ENCODE measurements around the gene LHCGR. TPM values are rescaled to one million over a fixed set of nuclear protein-coding genes. Genes with fewer than 3 reads are reported as not detected.
"Not testable (repeated sequence)": the region's sequence is repeated elsewhere in the genome, so short reads cannot be mapped to it uniquely, and the experiment has no call there.

LHCGR gene
- total RNA-seq, 3 donors from 2014 or later (not counting 1 experiment from before 2014, with no cell fraction given): not detected

DNA sequence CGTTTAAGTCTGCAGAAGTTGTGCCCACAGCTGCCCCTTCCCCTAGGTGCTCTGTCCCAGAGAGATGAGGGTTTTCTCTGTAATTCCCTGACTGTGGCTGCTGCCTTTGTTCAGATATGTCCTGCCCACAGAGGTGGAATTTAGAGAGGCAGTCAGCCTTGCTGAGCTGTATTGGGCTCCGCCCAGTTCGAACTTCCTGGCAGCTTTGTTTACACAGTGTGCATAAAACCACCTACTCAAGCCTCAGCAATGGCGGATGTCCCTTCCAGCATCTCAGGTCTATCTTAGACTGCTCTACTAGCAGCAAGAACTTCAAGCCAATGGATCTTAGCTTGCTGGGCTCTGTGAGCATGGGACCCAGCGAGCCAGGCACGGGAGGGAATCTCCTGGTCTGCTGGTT lies 48.1 kb downstream of the LHCGR start:
- DNase-seq (no peak), ATAC-seq (no peak)
- H3K4me3 ChIP-seq (ENCODE audit: low read length): no peak overlapping the region
- intact Hi-C loops (cut with micrococcal nuclease): no loop called here
- H3K4me3 Mint-ChIP-seq: no peak overlapping the region
- no peak for TF ChIP-seq CTCF (IDR thresholded peaks at IDR 0.05)
- H3K27ac ChIP-seq (ENCODE audit: low read length): no peak overlapping the region
- H3K4me1 Mint-ChIP-seq: no peaks in the 10 kb centered on the region
- no peak overlapping the region for H3K27ac Mint-ChIP-seq
- H3K36me3 Mint-ChIP-seq: no peaks in the 10 kb centered on the region
- H3K27me3 ChIP-seq (ENCODE audit: control insufficient read depth, insufficient read depth, low read length): no peaks in the 10 kb centered on the region
- H3K9me3 ChIP-seq (ENCODE audit: control insufficient read depth, insufficient read depth, low read length): no peaks in the 10 kb centered on the region
- H3K27me3 Mint-ChIP-seq (ENCODE audit: low read depth in 2 of 2): peaks cover 0 to 9% of the 10 kb centered on the region in 2 donors
- H3K36me3 ChIP-seq (ENCODE audit: control insufficient read depth, insufficient read depth, low read length): no peaks in the 10 kb centered on the region
- peaks cover 2 to 7% of the 10 kb centered on the region in 2 donors for H3K9me3 Mint-ChIP-seq
- 86% methylated on average over 6 of the region's 6 CpGs for WGBS (ENCODE audit: insufficient coverage)
- no peaks in the 10 kb centered on the region for H3K4me1 ChIP-seq (ENCODE audit: control insufficient read depth, insufficient read depth, low read length)

- H3K9me3 Mint-ChIP-seq; H3K4me1 ChIP-seq (ENCODE audit: control insufficient read depth, insufficient read depth, low read length); H3K4me3 ChIP-seq (ENCODE audit: low read length); H3K4me3 Mint-ChIP-seq; H3K27me3 ChIP-seq (ENCODE audit: control insufficient read depth, insufficient read depth, low read length); ATAC-seq; intact Hi-C loops (cut with micrococcal nuclease); H3K36me3 ChIP-seq (ENCODE audit: control insufficient read depth, insufficient read depth, low read length); H3K36me3 Mint-ChIP-seq; H3K9me3 ChIP-seq (ENCODE audit: control insufficient read depth, insufficient read depth, low read length); H3K27ac Mint-ChIP-seq; H3K27me3 Mint-ChIP-seq (ENCODE audit: low read depth in 2 of 2); H3K4me1 Mint-ChIP-seq; DNase-seq; H3K27ac ChIP-seq (ENCODE audit: low read length): not testable (repeated sequence)
- whole genome bisulfite sequencing (ENCODE audit: insufficient coverage): 96% methylated on average over 5 of the region's 6 CpGs
These were observed 51.9 kb downstream of the LHCGR start for GRCh38 chr2:48703621-48704020.

GRCh38 chr2:48699348-48699930 lies 56.1 kb downstream of the LHCGR start:
- intact Hi-C loops (cut with micrococcal nuclease): no loop called here
- no peak overlapping the region for H3K4me3 Mint-ChIP-seq
- no peak overlapping the region for H3K4me3 ChIP-seq (ENCODE audit: low read length)
- no peaks in the 10 kb centered on the region for H3K36me3 ChIP-seq (ENCODE audit: control insufficient read depth, insufficient read depth, low read length)
- H3K27ac ChIP-seq (ENCODE audit: low read length): no peak overlapping the region
- H3K27ac Mint-ChIP-seq: no peak overlapping the region
- no peak for ATAC-seq
- H3K9me3 ChIP-seq (ENCODE audit: control insufficient read depth, insufficient read depth, low read length): no peaks in the 10 kb centered on the region
- peaks cover 0 to 3% of the 10 kb centered on the region in 2 donors for H3K9me3 Mint-ChIP-seq
- H3K4me1 ChIP-seq (ENCODE audit: control insufficient read depth, insufficient read depth, low read length): no peaks in the 10 kb centered on the region
- H3K27me3 Mint-ChIP-seq (ENCODE audit: low read depth in 2 of 2): peaks cover 0 to 5% of the 10 kb centered on the region in 2 donors
- no peak for TF ChIP-seq CTCF (IDR thresholded peaks at IDR 0.05)
- DNase-seq: no peak
- H3K36me3 Mint-ChIP-seq: no peaks in the 10 kb centered on the region
- WGBS (ENCODE audit: insufficient coverage): 93% methylated on average over 2 of the region's 2 CpGs
- no peaks in the 10 kb centered on the region for H3K4me1 Mint-ChIP-seq
- no peaks in the 10 kb centered on the region for H3K27me3 ChIP-seq (ENCODE audit: control insufficient read depth, insufficient read depth, low read length)

- peaks cover 0 to 3% of the 10 kb centered on the region in 2 donors for H3K9me3 Mint-ChIP-seq
- ATAC-seq (no peak), DNase-seq (no peak)
- no peaks in the 10 kb centered on the region for H3K36me3 Mint-ChIP-seq
- peaks cover 0 to 5% of the 10 kb centered on the region in 2 donors for H3K27me3 Mint-ChIP-seq (ENCODE audit: low read depth in 2 of 2)
- TF ChIP-seq CTCF (IDR thresholded peaks at IDR 0.05): no peak
- 71% methylated on average over 1 of the region's 1 CpG for WGBS (ENCODE audit: insufficient coverage)
- H3K27ac Mint-ChIP-seq: no peak overlapping the region
- no peak overlapping the region for H3K27ac ChIP-seq (ENCODE audit: low read length)
- intact Hi-C loops (cut with micrococcal nuclease): no loop called here
- H3K36me3 ChIP-seq (ENCODE audit: control insufficient read depth, insufficient read depth, low read length): no peaks in the 10 kb centered on the region
- no peak overlapping the region for H3K4me3 Mint-ChIP-seq
- H3K4me1 ChIP-seq (ENCODE audit: control insufficient read depth, insufficient read depth, low read length): no peaks in the 10 kb centered on the region
- H3K9me3 ChIP-seq (ENCODE audit: control insufficient read depth, insufficient read depth, low read length): no peaks in the 10 kb centered on the region
- H3K27me3 ChIP-seq (ENCODE audit: control insufficient read depth, insufficient read depth, low read length): no peaks in the 10 kb centered on the region
- no peak overlapping the region for H3K4me3 ChIP-seq (ENCODE audit: low read length)
- no peaks in the 10 kb centered on the region for H3K4me1 Mint-ChIP-seq
These were observed 58.6 kb downstream of the LHCGR start for GRCh38 chr2:48696881-48697280.
